DMS79 treated with DMSO at 0.1 percent for 48 hours (cell line): ENCODE results near the gene PSME1.

Source experiments
- DNase-seq: peaks from one replicate; lab custom pipeline; 2025; lab: John Stamatoyannopoulos, UW

The PSME1 gene

GRCh38 chr14:24135834-24136683, at the start of gene PSME1:
TSS of gene PSME1 (plus strand) at chr14:24136194. CDS start at chr14:24136263, 69 bp downstream.
- peak; percentile 96 for DNase-seq

GRCh38 chr14:24087004-24087403, 49.0 kb upstream of the PSME1 start:
- no peak for DNase-seq

GRCh38 chr14:24088095-24088494, 47.9 kb upstream of the PSME1 start:
- DNase-seq, result no peak

- no peak for DNase-seq
These were observed 46.1 kb upstream of the PSME1 start for GRCh38 chr14:24089890-24090289.

- no peak for DNase-seq
These were observed 43.9 kb upstream of the PSME1 start for GRCh38 chr14:24092110-24092504.

GRCh38 chr14:24092505-24093206, 43.3 kb upstream of the PSME1 start:
- DNase-seq, result no peak

GRCh38 chr14:24093207-24093900, 42.6 kb upstream of the PSME1 start:
- no peak for DNase-seq

- peak; percentile 97 for DNase-seq
These were observed 41.8 kb upstream of the PSME1 start, which contains the start of gene PCK2 for GRCh38 chr14:24093901-24094840. TSS of gene PCK2 (plus strand) at chr14:24094311. CDS start at chr14:24094406, 95 bp downstream.

- no peak for DNase-seq
These were observed 41.1 kb upstream of the PSME1 start for GRCh38 chr14:24094841-24095270.

- DNase-seq, result peak; percentile 42
These were observed 40.5 kb upstream of the PSME1 start for GRCh38 chr14:24095271-24096068.

- no peak for DNase-seq
These were observed 39.3 kb upstream of the PSME1 start for GRCh38 chr14:24096545-24097181.

GRCh38 chr14:24098229-24098926, 37.6 kb upstream of the PSME1 start:
- DNase-seq, result no peak

GRCh38 chr14:24098927-24099813, 36.8 kb upstream of the PSME1 start:
- peak; percentile 85 for DNase-seq

- no peak for DNase-seq
These were observed 35.6 kb upstream of the PSME1 start for GRCh38 chr14:24100197-24100981.

- no peak for DNase-seq
These were observed 35.0 kb upstream of the PSME1 start for GRCh38 chr14:24100982-24101494.

GRCh38 chr14:24102357-24103048, 33.5 kb upstream of the PSME1 start:
- no peak for DNase-seq

GRCh38 chr14:24103451-24103850, 32.5 kb upstream of the PSME1 start:
- no peak for DNase-seq
